IPS-NIHi7 (cell line): ENCODE data around the gene ATP13A2.
A peak's percentile ranks its signal among the peaks of the same experiment; 100 is the strongest.
"Not testable (repeated sequence)": the region's sequence is repeated elsewhere in the genome, so short reads cannot be mapped to it uniquely, and the experiment has no call there.

Experiments
- DNase-seq: peaks from one replicate; pipeline ENCODE4 v3.0.0; 2012; ENCODE audit warnings: mixed read lengths; ENCODE audit errors: extremely low spot score

The ATP13A2 gene

DNA sequence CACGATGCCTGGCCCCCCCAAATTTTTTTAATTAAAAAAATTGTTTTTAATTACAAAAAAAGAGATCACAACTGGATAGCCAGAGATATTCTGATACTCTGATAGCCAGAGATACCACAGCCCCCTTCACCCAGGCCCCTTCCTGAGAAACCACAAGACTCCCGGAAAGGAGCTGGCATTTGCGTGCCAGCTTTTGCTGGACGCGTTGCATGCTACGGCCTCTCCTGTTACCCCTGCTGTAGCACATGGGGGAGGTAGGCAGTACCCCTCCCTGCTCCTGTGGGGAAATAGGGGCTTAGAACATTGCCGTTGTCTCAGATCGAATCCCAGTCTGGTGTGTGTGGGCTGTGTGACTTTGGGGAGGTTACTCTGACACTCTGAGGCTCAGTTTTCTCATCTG is 54.0 kb downstream of the ATP13A2 start:
- DNase-seq: no peak

GRCh38 chr1:16956775-16957174 is 55.0 kb downstream of the ATP13A2 start:
- no peak for DNase-seq

- no peak for DNase-seq
Observed at GRCh38 chr1:16955186-16955585, 56.5 kb downstream of the ATP13A2 start.

DNA sequence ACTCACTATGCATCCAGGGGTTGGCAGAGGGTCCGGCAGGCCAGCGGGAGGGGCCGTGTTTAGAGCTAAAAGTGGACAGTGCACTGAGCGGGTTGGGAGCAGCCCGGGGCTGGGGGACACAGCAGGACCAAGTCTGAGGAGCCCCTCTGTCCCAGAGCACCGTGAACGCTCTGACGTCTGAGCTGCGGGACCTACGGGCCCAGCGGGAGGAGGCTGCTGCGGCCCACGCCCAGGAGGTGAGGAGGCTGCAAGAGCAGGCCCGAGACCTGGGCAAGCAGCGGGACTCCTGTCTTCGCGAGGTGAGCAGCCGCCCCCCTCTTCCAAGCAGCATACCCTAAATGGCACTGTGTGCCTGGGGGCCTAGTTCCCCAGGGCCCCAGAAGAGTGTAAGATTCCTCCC is 57.1 kb downstream of the ATP13A2 start:
- no peak for DNase-seq

DNA sequence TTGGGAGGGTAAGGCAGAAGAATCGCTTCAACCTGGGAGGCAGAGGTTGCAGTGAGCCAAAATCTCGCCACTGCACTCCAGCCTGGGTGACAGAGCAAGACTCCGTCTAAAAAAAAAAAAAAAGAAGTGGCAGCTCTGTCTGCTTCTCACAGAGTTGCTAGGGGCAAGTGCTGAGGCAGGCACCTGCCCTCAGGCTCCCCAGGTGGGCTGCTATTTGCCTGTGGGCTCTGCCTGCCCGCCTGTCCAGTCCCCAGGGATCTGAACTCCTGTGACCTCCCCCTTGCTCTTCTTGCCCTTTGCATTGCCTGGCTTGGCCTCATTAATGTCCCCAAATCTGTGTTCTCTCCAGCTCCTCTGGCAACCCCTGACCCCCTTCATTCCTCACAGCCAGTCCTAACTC is 59.4 kb downstream of the ATP13A2 start:
- DNase-seq: not testable (repeated sequence)

- DNase-seq: not testable (repeated sequence)
Observed at GRCh38 chr1:16949026-16949425, 62.7 kb downstream of the ATP13A2 start.

- not testable (repeated sequence) for DNase-seq
Observed at GRCh38 chr1:16948282-16948891, 63.3 kb downstream of the ATP13A2 start.

GRCh38 chr1:16946646-16947045 is 65.1 kb downstream of the ATP13A2 start:
- no peak for DNase-seq

GRCh38 chr1:16946185-16946584 is 65.5 kb downstream of the ATP13A2 start:
- DNase-seq: not testable (repeated sequence)

DNA sequence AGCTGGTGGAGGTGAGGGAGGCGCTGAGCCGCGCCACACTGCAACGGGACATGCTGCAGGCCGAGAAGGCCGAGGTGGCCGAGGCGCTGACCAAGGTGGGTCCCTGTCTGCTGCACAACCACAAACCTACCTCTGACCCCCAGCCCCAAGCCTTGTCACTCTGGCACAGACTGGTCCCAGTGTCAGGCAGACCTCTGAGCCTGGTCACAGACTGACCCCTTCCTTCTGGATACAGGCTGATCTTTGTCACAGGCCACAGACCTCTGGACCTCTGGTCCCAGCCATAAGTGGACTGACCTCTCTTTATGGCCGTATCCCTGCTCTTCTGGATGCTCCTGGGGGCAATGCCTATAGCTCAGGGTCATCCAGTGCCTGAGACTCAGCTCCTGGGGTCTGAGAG is 66.2 kb downstream of the ATP13A2 start:
- not testable (repeated sequence) for DNase-seq

GRCh38 chr1:16944038-16944437 is 67.7 kb downstream of the ATP13A2 start:
- no peak for DNase-seq

DNA sequence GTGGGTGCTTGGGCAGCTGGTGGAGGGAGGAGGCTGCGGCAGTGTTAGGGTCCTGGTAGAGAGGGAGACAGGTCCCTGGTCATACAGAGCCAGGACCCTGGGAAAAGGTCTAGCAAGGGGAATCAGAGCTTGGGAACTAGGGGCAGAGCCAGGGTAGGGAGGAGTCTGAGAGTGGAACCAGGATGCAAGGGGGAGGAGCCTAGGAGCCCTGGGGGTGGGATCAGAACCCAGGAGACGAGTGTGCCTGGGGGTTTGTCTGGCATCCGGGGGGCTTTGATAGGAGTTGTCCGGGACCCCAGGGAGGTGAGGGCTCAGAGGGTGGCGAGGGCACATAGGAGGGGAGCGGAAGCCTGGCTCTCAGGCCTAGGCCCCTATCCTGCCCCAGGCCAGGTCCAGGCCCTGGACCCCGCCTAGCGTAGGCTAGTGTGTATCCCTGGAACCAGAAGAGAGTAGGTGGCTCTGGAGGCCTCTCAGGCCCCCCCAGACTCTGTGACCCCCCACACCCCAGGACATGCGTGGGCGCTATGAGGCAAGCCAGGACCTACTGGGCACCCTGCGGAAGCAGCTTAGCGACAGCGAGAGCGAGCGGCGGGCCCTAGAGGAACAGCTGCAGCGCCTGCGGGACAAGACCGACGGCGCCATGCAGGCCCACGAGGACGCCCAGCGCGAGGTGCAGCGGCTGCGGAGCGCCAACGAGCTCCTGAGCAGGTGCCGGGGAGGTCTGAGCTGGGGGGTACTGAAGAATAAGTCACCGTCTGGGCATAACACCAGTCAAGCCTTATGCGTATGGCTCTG is 72.1 kb downstream of the ATP13A2 start:
- DNase-seq: not testable (repeated sequence)

- DNase-seq: peak; percentile 48
Observed at GRCh38 chr1:16938351-16939321, 73.1 kb downstream of the ATP13A2 start.

DNA sequence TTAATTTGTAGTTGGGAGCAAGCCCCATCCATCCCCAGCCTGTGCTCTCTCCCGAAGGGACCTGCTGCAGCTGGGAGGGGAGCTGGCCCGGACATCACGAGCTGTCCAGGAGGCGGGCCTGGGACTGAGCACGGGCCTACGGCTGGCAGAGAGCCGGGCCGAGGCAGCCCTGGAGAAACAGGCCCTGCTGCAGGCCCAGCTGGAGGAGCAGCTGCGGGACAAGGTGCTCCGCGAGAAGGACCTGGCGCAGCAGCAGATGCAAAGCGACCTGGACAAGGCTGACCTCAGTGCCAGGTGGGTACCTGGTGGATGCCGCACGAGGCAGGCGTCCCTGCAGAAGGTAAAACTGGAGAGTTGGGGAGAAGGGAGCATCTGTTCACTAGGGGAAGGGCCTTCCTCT is 75.1 kb downstream of the ATP13A2 start:
- not testable (repeated sequence) for DNase-seq
